Activated CD8-positive, alpha-beta T cell treated with anti-CD3 and anti-CD28 coated beads, Interleukin-2, amount 10 ng/mL, durations not matched to agents 7 days and 5 days (primary cell): ENCODE data around the gene PAAF1. TPM values are rescaled to one million over a fixed set of nuclear protein-coding genes. Genes with fewer than 3 reads are reported as not detected.

Experiments used
- ATAC-seq: fragments of 150-1000 bp; cut with Tn5 transposase; one replicate; pipeline ENCODE4 v1.10.0; 2021; ENCODE audit warnings: moderate library complexity
- CTCF ChIA-PET: fragments of 350-600 bp; sonication (Branson Sonifier 250); formaldehyde crosslinking; loops from one replicate; lab custom pipeline; 2021; ENCODE audit warnings: antibody characterized with exemption; lab: Charles Lee
- POLR2A ChIA-PET: fragments of 350-600 bp; sonication (Branson Sonifier 250); formaldehyde crosslinking; loops from one replicate; lab custom pipeline; 2021; ENCODE audit warnings: antibody characterized with exemption; lab: Charles Lee
- DNase-seq: peaks from one replicate; pipeline ENCODE4 v3.0.0-alpha.2; 2020
- H3K27ac Mint-ChIP-seq: one replicate; pipeline ENCODE4 v1.8.0; 2021; ENCODE audit warnings: mild to moderate bottlenecking, mixed read lengths
- H3K27me3 Mint-ChIP-seq: one replicate; pipeline ENCODE4 v1.8.0; 2021; ENCODE audit warnings: low read depth, mixed read lengths
- H3K36me3 Mint-ChIP-seq: one replicate; pipeline ENCODE4 v1.8.0; 2021; ENCODE audit warnings: low read depth, mixed read lengths
- H3K4me1 Mint-ChIP-seq: one replicate; pipeline ENCODE4 v1.8.0; 2021; ENCODE audit warnings: low read depth, mixed read lengths
- H3K4me3 Mint-ChIP-seq: one replicate; pipeline ENCODE4 v1.8.0; 2021; ENCODE audit warnings: mild to moderate bottlenecking, mixed read lengths
- H3K9me3 Mint-ChIP-seq: one replicate; pipeline ENCODE4 v1.8.0; 2022; ENCODE audit warnings: mixed read lengths; ENCODE audit not compliant: insufficient read depth
- total RNA-seq, 2 experiments: library from RNA; stranded (reverse); gene quantifications; one replicate each; pipeline ENCODE4 v1.2.3, GENCODE V29; 2021

The PAAF1 gene
- total RNA-seq, 2 experiments from 2014 or later = 17.9 to 19.6 TPM

DNA sequence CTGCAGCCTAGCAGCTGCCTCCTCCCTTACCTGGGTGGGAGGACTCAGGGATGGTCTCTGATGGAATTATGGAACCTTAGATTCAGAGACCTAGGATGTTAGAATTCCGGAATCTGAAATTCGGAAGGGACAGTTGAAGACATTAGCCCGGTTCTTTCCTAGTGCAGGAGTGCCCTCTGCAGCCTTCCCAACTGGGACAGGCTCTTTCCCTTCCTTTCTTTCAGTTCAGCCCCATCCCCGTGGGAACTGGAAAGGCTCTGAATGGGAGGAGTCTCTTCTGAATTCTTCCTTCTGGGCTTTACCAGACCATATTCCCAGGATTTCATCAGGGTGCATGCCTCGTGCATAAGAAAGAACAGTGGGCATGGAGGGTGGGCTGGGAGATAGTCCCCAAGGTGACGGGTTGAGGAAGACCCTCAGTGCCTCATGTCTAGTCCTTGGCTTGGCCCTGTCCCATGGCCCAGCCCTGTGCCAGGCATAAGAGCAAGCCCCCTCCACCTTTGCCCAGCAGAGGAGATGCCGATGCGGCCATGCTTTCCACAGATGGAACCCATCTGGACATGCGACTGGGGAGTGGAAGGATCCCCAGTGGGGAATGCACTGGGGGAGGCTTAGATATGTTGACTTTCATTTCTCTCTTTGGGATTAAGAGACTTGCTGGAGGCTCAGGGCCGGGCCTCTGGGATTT is 88.4 kb downstream of the PAAF1 start:
- H3K27ac Mint-ChIP-seq = no peak overlapping the region
- H3K36me3 Mint-ChIP-seq = no peaks in the 10 kb centered on the region

DNA sequence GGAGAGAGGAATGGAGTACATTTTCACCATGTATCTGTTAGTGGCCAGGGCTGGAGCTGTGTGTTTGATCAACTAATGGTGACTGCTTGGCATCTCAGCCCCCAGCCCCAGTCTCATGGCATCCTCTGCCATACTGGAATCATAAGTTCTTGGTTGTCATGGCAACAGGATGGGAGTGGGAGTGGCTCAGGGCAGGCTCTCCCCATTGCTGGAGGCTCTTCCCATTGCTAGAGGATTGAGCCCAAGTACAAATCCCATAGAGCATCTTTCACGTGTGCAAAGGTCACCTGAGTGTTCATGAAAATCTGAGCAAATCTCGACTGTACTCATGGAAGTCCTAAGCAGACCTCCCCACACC is 88.9 kb downstream of the PAAF1 start:
- Mint-ChIP-seq H3K4me1 (peaks cover 36% of the 10 kb centered on the region), H3K36me3 (no peaks in the 10 kb centered on the region), H3K9me3 (no peaks in the 10 kb centered on the region), H3K27me3 (no peaks in the 10 kb centered on the region), H3K4me3 (no peak overlapping the region), H3K27ac (no peak overlapping the region)
- ATAC-seq = no peak
- DNase-seq = no peak
- ChIA-PET CTCF (interaction anchor here (1.4 to 1.5 kb wide), 2 partner anchors 10 to 15 kb away, joined by 3 to 4 read pairs; no protein-coding TSS in a partner anchor), POLR2A (interaction anchor here (9.5 kb wide), 1 partner anchor 16 kb away, joined by 135 read pairs; the partner anchor contains the start of gene UCP2)

More for the DNA sequence above, 88.4 kb downstream of the PAAF1 start:
- no peaks in the 10 kb centered on the region for H3K9me3 Mint-ChIP-seq
- H3K4me1 Mint-ChIP-seq = peaks cover 31% of the 10 kb centered on the region
- ChIA-PET CTCF (interaction anchor here (0.8 to 2.1 kb wide), 6 partner anchors 8 to 96 kb away, joined by 3 to 29 read pairs (median 4); no protein-coding TSS in a partner anchor), POLR2A (no interaction called here)
- ATAC-seq (no peak), DNase-seq (no peak)
- no peaks in the 10 kb centered on the region for H3K27me3 Mint-ChIP-seq
- H3K4me3 Mint-ChIP-seq = no peak overlapping the region

DNA sequence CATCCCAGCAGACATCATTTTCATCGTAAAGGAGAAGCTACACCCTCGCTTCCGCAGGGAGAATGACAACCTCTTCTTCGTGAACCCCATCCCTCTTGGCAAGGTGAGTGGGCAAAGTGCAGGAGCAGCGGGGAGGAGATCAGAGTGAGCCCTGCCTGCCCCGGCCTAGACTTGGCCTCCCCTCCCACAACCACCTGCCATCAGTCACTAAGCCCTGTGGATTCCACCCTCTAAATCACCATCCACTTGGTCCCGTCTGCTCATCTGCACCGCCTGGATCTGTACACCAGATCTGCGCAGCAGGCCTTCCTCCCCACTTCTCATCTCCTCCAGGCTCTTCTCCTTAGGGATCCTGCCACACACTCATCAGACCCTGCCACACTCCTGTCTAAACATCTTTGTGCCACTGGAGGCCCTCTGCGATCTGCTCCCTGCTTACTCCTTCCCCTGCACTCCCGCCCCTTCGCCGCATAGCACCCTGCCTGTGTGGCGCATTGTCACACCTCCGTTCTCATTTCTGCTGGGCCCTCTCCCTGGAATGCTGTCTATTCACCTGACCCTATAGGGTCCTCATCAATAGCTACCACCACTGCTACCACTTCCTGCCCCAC is 91.7 kb downstream of the PAAF1 start:
- no peak for DNase-seq
- H3K27ac Mint-ChIP-seq = peak overlapping the region; percentile 15
- ATAC-seq = no peak
- H3K4me1 Mint-ChIP-seq = peaks cover 58% of the 10 kb centered on the region
- peaks cover 3% of the 10 kb centered on the region for H3K36me3 Mint-ChIP-seq
- H3K27me3 Mint-ChIP-seq = no peaks in the 10 kb centered on the region
- H3K9me3 Mint-ChIP-seq = no peaks in the 10 kb centered on the region
- H3K4me3 Mint-ChIP-seq = no peak overlapping the region
- ChIA-PET POLR2A (interaction anchor here (1.0 to 9.5 kb wide), 4 partner anchors 8 to 52 kb away, joined by 3 to 135 read pairs (median 4); partner anchors contain the start of genes DNAJB13 and UCP2), CTCF (no interaction called here)

DNA sequence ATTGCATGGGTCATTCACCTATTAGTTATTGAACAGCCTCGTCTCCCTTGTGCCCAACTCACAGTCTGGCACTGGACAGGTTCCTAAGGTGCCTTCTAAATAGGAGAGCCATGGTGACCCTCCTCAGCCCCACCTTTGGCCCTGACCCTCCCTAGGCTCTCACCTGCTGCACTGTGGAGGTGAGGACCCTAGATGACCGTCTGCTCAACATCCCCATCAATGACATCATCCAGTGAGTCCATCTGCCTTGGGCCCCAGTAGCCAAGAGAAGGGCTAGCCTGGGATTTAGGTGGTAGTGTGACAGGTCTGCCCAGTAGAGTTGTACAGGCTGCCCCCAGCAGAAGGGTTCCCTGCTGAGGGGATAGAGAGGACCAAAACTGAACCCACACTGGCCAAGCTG is 92.3 kb downstream of the PAAF1 start:
- no peaks in the 10 kb centered on the region for H3K9me3 Mint-ChIP-seq
- ChIA-PET CTCF (interaction anchor here (2.2 kb wide), 1 partner anchor 12 kb away, joined by 17 read pairs; the partner anchor contains the start of gene UCP2), POLR2A (interaction anchor here (1.0 to 9.5 kb wide), 3 partner anchors 12 to 202 kb away, joined by 3 to 135 read pairs (median 4); partner anchors contain the start of genes C2CD3, PPME1 and UCP2)
- no peaks in the 10 kb centered on the region for H3K27me3 Mint-ChIP-seq
- peak overlapping the region; percentile 53 for H3K27ac Mint-ChIP-seq
- H3K4me1 Mint-ChIP-seq = peaks cover 62% of the 10 kb centered on the region
- no peak overlapping the region for H3K4me3 Mint-ChIP-seq
- DNase-seq = no peak
- ATAC-seq = no peak
- H3K36me3 Mint-ChIP-seq = peaks cover 7% of the 10 kb centered on the region

DNA sequence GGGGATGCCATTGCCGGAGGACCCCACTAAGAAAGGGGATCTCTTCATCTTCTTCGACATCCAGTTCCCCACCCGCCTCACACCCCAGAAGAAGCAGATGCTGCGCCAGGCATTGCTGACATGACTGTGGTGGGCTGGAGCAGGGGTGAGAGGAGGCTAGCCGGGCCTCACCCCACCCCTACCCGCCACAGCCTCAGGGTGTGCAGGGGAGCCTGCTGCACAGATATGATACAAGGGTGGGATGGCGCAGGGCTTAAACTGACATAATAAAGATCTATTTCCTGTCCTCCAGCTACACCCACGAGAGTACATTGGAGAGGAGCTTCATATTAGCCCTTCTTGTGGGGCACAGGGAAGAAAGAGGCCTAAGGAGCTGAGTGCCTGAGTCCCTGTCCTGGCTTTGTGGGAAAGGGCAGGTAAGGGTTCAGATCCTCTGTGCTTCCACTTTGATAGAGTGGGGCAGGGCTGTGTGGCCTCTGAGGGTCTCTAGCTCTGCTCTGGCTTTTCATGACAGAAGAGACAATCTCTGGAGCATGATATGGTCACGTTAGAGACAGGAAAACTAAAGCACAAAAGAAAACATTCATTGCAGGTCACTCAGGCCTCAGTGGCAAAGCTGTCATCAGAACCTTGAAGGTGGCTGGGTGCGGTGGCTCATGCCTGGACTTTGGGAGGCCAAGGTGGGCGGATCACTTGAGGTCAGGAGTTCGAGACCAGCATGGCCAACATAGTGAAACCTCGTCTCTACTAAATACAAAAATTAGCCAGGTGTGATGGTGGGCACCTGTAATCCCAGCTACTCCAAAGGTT is 93.4 kb downstream of the PAAF1 start:
- peaks cover 18% of the 10 kb centered on the region for H3K36me3 Mint-ChIP-seq
- POLR2A ChIA-PET = interaction anchor here (0.6 to 9.5 kb wide), 8 partner anchors 11 to 201 kb away, joined by 3 to 135 read pairs (median 3); partner anchors contain the start of genes C2CD3, PPME1 and UCP2
- no peak overlapping the region for H3K4me3 Mint-ChIP-seq
- peak; percentile 56 for DNase-seq
- CTCF ChIA-PET = interaction anchor here (0.8 to 2.2 kb wide), 2 partner anchors 11 to 285 kb away, joined by 4 to 17 read pairs; partner anchors contain the start of gene UCP2
- H3K27me3 Mint-ChIP-seq = no peaks in the 10 kb centered on the region
- peak overlapping the region; percentile 80 for H3K27ac Mint-ChIP-seq
- no peaks in the 10 kb centered on the region for H3K9me3 Mint-ChIP-seq
- ATAC-seq = peak; percentile 17
- H3K4me1 Mint-ChIP-seq = peaks cover 68% of the 10 kb centered on the region

DNA sequence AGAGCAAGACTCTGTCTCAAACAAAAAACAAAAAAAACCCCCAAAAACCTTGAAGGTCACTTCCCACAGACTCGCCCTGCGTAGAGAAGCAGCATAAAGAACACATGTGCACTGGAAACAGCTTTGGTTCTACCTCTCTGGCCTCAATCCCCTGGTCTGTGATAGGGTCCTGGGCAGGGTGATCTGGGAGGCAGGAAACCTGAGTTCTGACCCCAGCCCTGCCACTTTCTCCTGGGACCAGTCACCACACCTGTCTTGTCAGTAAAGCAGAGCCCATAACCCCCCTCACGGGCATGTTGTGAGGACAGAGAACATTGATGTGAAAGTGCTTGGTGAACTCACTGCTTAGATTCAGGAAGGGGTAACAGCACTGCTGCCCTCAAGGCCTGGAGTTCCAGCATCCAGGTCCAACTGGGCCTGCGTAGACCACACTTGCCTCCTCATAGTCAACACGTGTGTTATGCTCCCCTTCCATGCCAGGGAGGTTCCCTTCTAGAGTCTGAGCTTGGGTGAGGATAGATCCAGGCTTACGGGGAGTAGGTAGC is 94.4 kb downstream of the PAAF1 start:
- Mint-ChIP-seq H3K4me1 (peaks cover 77% of the 10 kb centered on the region), H3K36me3 (peaks cover 29% of the 10 kb centered on the region), H3K27me3 (no peaks in the 10 kb centered on the region), H3K4me3 (no peak overlapping the region), H3K9me3 (no peaks in the 10 kb centered on the region), H3K27ac (peak overlapping the region; percentile 64)
- CTCF ChIA-PET = interaction anchor here (2.1 to 2.2 kb wide), 2 partner anchors 10 kb away, joined by 6 to 17 read pairs; partner anchors contain the start of gene UCP2
- no peak for ATAC-seq
- POLR2A ChIA-PET = interaction anchor here (0.6 to 9.5 kb wide), 8 partner anchors 8 to 238 kb away, joined by 3 to 135 read pairs (median 4); partner anchors contain the start of genes UCP2 and UCP3
- no peak for DNase-seq

DNA sequence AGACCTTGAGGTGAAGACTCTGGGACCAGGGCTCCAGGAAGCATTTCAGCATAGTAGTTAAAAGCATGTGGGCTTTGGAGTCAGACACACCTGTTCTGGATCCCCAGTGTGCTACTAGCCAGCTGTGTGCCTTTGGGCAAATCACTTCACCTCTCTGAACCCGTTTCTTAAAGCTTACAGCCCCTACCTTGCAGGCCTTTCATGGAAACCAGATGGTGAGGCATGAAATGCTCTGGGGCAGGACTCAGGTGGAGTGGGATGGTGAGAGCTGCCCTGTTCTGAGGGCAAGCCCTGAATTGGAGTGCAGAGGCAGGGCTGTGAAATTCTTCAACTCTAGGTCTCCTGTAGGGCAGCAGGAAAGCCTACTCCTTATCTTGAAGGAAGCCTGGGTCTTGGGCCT is 95.4 kb downstream of the PAAF1 start:
- no peaks in the 10 kb centered on the region for H3K27me3 Mint-ChIP-seq
- peaks cover 85% of the 10 kb centered on the region for H3K4me1 Mint-ChIP-seq
- no peak overlapping the region for H3K4me3 Mint-ChIP-seq
- ATAC-seq (no peak), DNase-seq (no peak)
- ChIA-PET POLR2A (interaction anchor here (0.8 to 9.5 kb wide), 7 partner anchors 9 to 204 kb away, joined by 3 to 135 read pairs (median 4); partner anchors contain the start of genes C2CD3, PPME1, UCP2 and UCP3), CTCF (interaction anchor here (1.0 to 2.1 kb wide), 3 partner anchors 7 to 14 kb away, joined by 3 to 6 read pairs (median 3); partner anchors contain the start of gene UCP2)
- peak overlapping the region; percentile 79 for H3K27ac Mint-ChIP-seq
- H3K9me3 Mint-ChIP-seq = no peaks in the 10 kb centered on the region
- H3K36me3 Mint-ChIP-seq = peaks cover 38% of the 10 kb centered on the region

DNA sequence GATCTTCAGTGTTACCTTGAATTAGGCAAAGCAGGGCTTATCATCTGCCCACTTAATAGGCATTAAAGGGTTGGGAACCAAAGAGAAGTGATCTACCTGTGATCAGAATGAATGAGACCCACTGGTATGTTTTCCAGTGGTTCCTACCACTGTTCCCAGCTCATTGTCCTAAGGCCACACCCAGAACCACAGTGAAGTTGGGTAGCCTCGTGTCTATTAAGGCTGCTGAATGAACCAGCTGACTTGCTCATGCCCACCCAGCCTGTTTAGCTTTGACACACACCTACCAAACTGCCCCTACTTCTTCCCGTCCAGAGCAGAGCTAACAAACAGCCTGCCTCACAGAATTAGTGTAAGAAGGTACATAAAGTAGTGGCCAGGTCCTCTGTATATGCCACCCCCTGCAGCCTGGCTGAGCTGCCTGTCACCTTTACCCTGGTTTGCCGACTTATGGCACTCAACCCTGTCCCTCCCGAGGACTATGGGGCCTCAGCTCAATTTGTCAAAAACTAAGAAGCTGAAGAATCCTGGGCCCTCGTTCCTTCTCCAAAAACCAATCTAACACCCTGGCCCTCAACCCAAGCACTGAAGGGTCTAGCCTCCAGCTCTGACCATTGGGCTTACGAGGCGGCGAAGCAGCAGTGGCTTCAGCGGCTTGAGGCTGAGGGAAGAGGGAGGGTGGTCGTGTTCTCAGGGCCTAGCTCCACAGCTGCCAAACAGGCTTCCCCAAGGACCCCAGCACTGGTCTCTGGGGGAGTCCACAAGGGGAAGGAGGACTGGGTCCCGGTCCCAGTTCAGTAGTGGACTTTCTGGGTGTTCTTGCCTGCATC is 96.0 kb downstream of the PAAF1 start:
- Mint-ChIP-seq H3K4me3 (no peak overlapping the region), H3K36me3 (peaks cover 45% of the 10 kb centered on the region), H3K27me3 (no peaks in the 10 kb centered on the region), H3K27ac (peak overlapping the region; percentile 79), H3K4me1 (peaks cover 91% of the 10 kb centered on the region), H3K9me3 (no peaks in the 10 kb centered on the region)
- CTCF ChIA-PET = interaction anchor here (0.7 to 2.1 kb wide), 4 partner anchors 8 to 177 kb away, joined by 3 to 6 read pairs (median 3); partner anchors contain the start of gene UCP2
- POLR2A ChIA-PET = interaction anchor here (0.8 to 9.5 kb wide), 6 partner anchors 9 to 203 kb away, joined by 3 to 135 read pairs (median 6); partner anchors contain the start of genes C2CD3, PPME1, UCP2 and UCP3
- ATAC-seq (no peak), DNase-seq (no peak)

DNA sequence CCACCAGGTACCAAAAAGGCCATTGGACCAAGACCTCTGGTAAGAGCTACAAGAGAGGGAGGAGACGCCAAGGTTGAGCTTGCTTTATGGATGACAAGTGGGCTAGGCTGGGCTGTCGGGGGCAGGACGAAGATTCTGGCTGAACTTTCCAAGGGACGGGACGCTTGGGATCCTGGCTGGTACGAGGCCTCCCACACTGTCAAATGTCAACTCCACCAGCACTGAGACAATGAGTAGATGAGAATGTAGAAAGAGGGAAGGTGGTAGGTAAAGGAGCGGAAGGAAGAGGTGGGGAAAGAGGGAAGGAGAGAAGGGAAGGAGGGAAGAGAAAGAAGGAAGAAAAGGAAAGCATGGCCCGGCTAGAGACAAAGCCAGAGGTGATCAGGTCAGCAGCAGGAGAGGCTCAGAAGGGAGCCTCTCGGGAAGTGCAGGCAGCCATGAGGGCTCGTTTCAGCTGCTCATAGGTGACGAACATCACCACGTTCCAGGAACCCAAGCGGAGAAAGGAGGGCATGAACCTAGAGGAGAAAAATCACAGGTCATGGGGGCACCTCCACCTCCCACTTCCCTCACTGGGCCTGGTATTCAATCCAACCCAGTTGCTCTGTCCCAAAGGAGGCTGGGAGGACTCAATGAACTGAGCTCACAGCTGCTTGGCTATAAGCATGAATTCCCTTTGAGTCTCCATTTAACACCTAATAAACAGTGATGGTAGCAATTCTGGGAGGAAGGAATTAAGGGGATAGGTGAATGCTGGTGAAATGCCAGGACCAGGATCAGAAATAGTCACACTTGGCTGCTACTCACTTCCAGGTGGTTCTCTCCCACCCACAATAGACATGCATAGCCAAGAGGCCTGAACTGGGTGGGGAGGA is 98.0 kb downstream of the PAAF1 start:
- ATAC-seq (peak; percentile 1), DNase-seq (no peak)
- H3K27me3 Mint-ChIP-seq = no peaks in the 10 kb centered on the region
- H3K4me3 Mint-ChIP-seq = peak overlapping the region; percentile 51
- H3K36me3 Mint-ChIP-seq = peaks cover 63% of the 10 kb centered on the region
- peak overlapping the region; percentile 79 for H3K27ac Mint-ChIP-seq
- ChIA-PET CTCF (interaction anchor here (1.2 to 1.4 kb wide), 3 partner anchors 11 to 347 kb away, joined by 3 to 4 read pairs (median 4); no protein-coding TSS in a partner anchor), POLR2A (interaction anchor here (0.7 to 9.5 kb wide), 4 partner anchors 7 to 196 kb away, joined by 3 to 135 read pairs (median 4); partner anchors contain the start of genes C2CD3, PPME1 and UCP2)
- no peaks in the 10 kb centered on the region for H3K9me3 Mint-ChIP-seq
- peaks cover 90% of the 10 kb centered on the region for H3K4me1 Mint-ChIP-seq
